ENCODE data around the gene CDKAL1.

CDKAL1 gene

DNA sequence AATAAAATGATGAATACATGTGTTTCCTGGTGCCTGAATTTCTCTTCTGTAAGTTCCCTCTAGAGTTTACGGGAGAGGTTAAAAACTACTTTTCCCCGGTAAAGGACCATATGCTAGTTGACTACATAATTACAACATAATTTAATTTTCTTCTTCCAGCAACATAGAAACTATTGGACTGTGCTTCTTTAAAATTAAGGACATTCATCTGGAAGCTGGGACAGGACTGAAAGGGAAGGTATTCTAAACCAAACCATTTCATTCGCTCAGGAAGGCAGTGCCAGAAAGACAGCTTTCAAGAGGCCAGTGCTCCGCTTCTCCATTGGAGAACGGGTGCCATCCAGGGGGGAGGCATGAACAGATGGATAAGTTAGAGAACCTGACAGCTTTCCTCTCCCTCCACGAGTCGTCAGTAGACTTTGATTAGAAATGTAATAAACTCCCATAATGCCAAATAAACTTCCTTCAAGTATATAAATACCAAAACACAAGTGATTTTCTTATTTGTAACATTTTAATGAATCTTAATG lies 601.3 kb downstream of the CDKAL1 start:
- POLR2A ChIA-PET = no interaction called here
- no peak for DNase-seq (ENCODE audit: low read depth, low spot score)

GRCh38 chr6:21137700-21138335 lies 603.6 kb downstream of the CDKAL1 start:
- CTCF ChIA-PET = no interaction called here
- no peak overlapping the region for H3K4me3 ChIP-seq (ENCODE audit: low read depth, low read length)
- TF ChIP-seq, protein P1, sequence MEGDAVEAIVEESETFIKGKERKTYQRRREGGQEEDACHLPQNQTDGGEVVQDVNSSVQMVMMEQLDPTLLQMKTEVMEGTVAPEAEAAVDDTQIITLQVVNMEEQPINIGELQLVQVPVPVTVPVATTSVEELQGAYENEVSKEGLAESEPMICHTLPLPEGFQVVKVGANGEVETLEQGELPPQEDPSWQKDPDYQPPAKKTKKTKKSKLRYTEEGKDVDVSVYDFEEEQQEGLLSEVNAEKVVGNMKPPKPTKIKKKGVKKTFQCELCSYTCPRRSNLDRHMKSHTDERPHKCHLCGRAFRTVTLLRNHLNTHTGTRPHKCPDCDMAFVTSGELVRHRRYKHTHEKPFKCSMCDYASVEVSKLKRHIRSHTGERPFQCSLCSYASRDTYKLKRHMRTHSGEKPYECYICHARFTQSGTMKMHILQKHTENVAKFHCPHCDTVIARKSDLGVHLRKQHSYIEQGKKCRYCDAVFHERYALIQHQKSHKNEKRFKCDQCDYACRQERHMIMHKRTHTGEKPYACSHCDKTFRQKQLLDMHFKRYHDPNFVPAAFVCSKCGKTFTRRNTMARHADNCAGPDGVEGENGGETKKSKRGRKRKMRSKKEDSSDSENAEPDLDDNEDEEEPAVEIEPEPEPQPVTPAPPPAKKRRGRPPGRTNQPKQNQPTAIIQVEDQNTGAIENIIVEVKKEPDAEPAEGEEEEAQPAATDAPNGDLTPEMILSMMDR (IDR thresholded peaks at IDR 0.05; ENCODE audit: insufficient read depth, low read length, missing control alignments) = no peak
- no peak for DNase-seq (ENCODE audit: low read depth, low spot score)
- POLR2A ChIA-PET = no interaction called here

More for the DNA sequence above, 601.3 kb downstream of the CDKAL1 start:
- CTCF ChIA-PET = interaction anchor here (1.3 to 1.9 kb wide), 2 partner anchors 9 to 453 kb away, joined by 3 to 6 read pairs; no protein-coding TSS in a partner anchor
- no peak overlapping the region for H3K4me3 ChIP-seq (ENCODE audit: low read depth, low read length)
- TF ChIP-seq, protein P1 (IDR thresholded peaks at IDR 0.05; ENCODE audit: insufficient read depth, low read length, missing control alignments) = no peak

GRCh38 chr6:21138336-21139069 lies 604.2 kb downstream of the CDKAL1 start:
- POLR2A ChIA-PET = no interaction called here
- CTCF ChIA-PET = interaction anchor here (1.5 kb wide), 1 partner anchor 9 kb away, joined by 5 read pairs; no protein-coding TSS in a partner anchor
- H3K4me3 ChIP-seq (ENCODE audit: low read depth, low read length) = no peak overlapping the region
- TF ChIP-seq, protein P1 (IDR thresholded peaks at IDR 0.05; ENCODE audit: insufficient read depth, low read length, missing control alignments) = no peak
- DNase-seq (ENCODE audit: low read depth, low spot score) = no peak

DNA sequence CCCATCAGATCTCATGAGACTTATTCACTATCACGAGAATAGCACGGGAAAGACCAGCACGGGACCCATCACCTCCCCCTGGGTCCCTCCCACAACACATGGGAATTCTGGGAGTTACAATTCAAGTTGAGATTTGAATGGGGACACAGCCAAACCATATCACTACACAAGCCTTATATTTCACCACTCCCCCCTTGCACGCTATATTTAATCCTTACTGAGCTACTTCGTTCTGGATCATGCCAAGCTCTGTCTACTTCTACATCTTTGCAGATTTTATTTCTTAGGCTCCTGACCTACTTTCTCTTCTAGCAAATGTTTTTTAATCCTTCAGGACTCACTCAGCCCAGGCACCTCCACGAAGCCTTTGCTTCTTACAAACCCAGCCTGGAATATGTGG lies 606.7 kb downstream of the CDKAL1 start:
- no peak overlapping the region for H3K4me3 ChIP-seq (ENCODE audit: low read depth, low read length)
- TF ChIP-seq, protein P1 (IDR thresholded peaks at IDR 0.05; ENCODE audit: insufficient read depth, low read length, missing control alignments) = no peak
- no peak for DNase-seq (ENCODE audit: low read depth, low spot score)
- ChIA-PET CTCF (no interaction called here), POLR2A (no interaction called here)

DNA sequence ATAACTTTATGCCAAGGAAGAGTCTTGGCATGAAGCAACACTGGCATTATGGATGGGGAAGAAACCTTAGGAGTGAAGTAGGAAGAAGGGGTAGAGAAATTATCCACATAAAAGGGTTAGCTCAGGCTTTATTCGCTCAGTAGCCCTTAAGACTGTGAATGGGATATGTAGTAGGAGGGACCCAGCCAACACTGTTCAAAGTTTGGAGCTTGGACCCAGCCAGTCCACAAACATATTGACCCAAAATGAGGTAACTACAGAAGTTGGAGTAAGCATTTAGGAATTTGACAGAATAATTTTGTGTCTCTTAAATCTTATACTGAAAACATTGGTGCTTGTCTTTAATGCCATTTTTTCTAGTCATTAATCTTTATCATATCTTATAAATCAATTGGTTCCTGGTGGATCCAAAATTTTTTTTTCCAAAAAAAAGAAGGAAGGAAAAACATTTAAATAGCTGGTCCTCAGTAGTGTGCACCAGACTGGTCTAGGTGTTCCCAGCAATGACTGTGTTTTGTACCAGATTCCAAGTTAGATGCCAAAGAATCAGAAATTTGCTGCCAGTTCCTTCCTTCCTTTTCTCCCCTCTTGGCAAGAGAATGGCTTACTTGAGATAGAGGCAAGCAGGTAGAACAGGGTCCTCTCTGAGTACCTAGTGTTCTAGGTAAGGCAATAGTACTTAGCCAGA lies 607.5 kb downstream of the CDKAL1 start:
- CTCF ChIA-PET = no interaction called here
- POLR2A ChIA-PET = no interaction called here
- H3K4me3 ChIP-seq (ENCODE audit: low read depth, low read length) = no peak overlapping the region
- TF ChIP-seq, protein P1 (IDR thresholded peaks at IDR 0.05; ENCODE audit: insufficient read depth, low read length, missing control alignments) = no peak
- DNase-seq (ENCODE audit: low read depth, low spot score) = no peak

- TF ChIP-seq, protein P1 (IDR thresholded peaks at IDR 0.05; ENCODE audit: insufficient read depth, low read length, missing control alignments) = no peak
- POLR2A ChIA-PET = no interaction called here
- CTCF ChIA-PET = no interaction called here
- H3K4me3 ChIP-seq (ENCODE audit: low read depth, low read length) = no peak overlapping the region
- no peak for DNase-seq (ENCODE audit: low read depth, low spot score)
Measured at GRCh38 chr6:21142741-21143140, 608.5 kb downstream of the CDKAL1 start.
